ENCODE data around the gene HIVEP1. TPM values are rescaled to one million over a fixed set of nuclear protein-coding genes. Genes with fewer than 3 reads are reported as not detected.

The HIVEP1 gene
- total RNA-seq, 1 donor from 2014 or later: 13.7 TPM

GRCh38 chr6:12069891-12070529, 57.9 kb downstream of the HIVEP1 start:
- no peak overlapping the region for H3K4me3 ChIP-seq
- no peaks in the 10 kb centered on the region for H3K9me3 ChIP-seq (replicated peaks)
- no peak for TF ChIP-seq CTCF (IDR thresholded peaks at IDR 0.05; ENCODE audit: borderline replicate concordance)
- intact Hi-C loops (cut with micrococcal nuclease): no loop called here
- no peaks in the 10 kb centered on the region for H3K36me3 ChIP-seq
- no peaks in the 10 kb centered on the region for H3K27me3 ChIP-seq (ENCODE audit: low read depth)
- H3K27ac ChIP-seq (replicated peaks): no peak overlapping the region
- peaks cover 17% of the 10 kb centered on the region for H3K4me1 ChIP-seq
- DNase-seq: no peak

- no peak overlapping the region for H3K4me3 ChIP-seq
- H3K27ac ChIP-seq (replicated peaks): no peak overlapping the region
- intact Hi-C loops (cut with micrococcal nuclease): no loop called here
- peaks cover 13% of the 10 kb centered on the region for H3K4me1 ChIP-seq
- no peaks in the 10 kb centered on the region for H3K9me3 ChIP-seq (replicated peaks)
- H3K36me3 ChIP-seq: no peaks in the 10 kb centered on the region
- H3K27me3 ChIP-seq (ENCODE audit: low read depth): no peaks in the 10 kb centered on the region
- TF ChIP-seq CTCF (IDR thresholded peaks at IDR 0.05; ENCODE audit: borderline replicate concordance): no peak
- DNase-seq: no peak
These were observed 59.0 kb downstream of the HIVEP1 start for GRCh38 chr6:12071064-12071615.

DNA sequence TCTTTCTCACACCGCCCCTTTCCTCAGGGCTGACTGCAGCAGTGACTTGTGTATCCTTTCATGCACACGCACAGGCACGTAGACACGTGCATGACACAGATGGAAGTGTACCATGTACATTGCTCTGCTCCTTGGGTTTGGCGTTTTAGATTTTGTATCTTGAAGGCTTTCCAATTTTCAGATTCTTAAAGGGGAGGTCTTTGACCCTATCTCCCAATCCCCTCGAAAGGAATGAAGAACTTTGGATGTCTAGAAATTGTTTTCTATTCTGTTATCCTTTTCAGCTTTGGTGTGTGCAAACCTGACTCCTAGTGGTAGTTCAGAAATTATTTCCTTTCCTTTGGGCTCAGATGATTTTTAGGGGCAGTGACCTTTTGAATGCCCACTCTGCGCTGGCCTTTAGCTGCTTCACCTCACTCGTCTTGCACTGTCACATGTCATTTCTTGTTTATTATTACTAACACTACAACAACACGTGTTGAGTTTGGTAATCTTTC, 63.0 kb downstream of the HIVEP1 start:
- H3K36me3 ChIP-seq: no peaks in the 10 kb centered on the region
- no peak for DNase-seq
- no peak overlapping the region for H3K4me3 ChIP-seq
- no peaks in the 10 kb centered on the region for H3K27me3 ChIP-seq (ENCODE audit: low read depth)
- H3K27ac ChIP-seq (replicated peaks): no peak overlapping the region
- TF ChIP-seq CTCF (IDR thresholded peaks at IDR 0.05; ENCODE audit: borderline replicate concordance): peak; percentile 52
- intact Hi-C loops (cut with micrococcal nuclease): no loop called here
- peaks cover 8% of the 10 kb centered on the region for H3K4me1 ChIP-seq
- no peaks in the 10 kb centered on the region for H3K9me3 ChIP-seq (replicated peaks)

GRCh38 chr6:12077021-12077710, 65.1 kb downstream of the HIVEP1 start:
- Histone ChIP-seq H3K4me1 (peaks cover 8% of the 10 kb centered on the region), H3K36me3 (no peaks in the 10 kb centered on the region), H3K9me3 (replicated peaks) (no peaks in the 10 kb centered on the region), H3K27me3 (ENCODE audit: low read depth) (no peaks in the 10 kb centered on the region), H3K27ac (replicated peaks) (no peak overlapping the region), H3K4me3 (no peak overlapping the region)
- intact Hi-C loops (cut with micrococcal nuclease): no loop called here
- no peak for TF ChIP-seq CTCF (IDR thresholded peaks at IDR 0.05; ENCODE audit: borderline replicate concordance)
- no peak for DNase-seq

DNA sequence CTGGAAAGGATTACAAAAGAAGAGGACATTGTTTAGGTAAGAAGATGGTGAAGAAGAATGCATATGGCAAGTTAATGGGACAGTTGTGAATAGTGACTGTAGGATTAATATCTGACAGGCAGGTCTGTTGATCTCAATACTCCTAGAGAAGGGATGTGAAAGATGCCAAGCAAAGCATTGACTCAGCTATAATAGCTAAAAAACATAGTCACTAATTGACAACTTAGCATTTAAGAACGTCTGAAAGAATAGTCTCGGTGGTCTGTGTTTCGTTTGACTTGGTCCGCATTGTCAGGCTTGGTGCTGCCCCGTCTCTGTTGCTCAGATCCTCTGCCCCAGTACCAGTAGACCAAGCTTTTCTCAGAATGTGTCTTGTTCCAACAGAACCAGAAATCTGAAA, 65.9 kb downstream of the HIVEP1 start:
- no peak for TF ChIP-seq CTCF (IDR thresholded peaks at IDR 0.05; ENCODE audit: borderline replicate concordance)
- no peak for DNase-seq
- Histone ChIP-seq H3K27me3 (ENCODE audit: low read depth) (no peaks in the 10 kb centered on the region), H3K4me1 (peaks cover 8% of the 10 kb centered on the region), H3K9me3 (replicated peaks) (no peaks in the 10 kb centered on the region), H3K4me3 (no peak overlapping the region), H3K27ac (replicated peaks) (no peak overlapping the region), H3K36me3 (no peaks in the 10 kb centered on the region)
- intact Hi-C loops (cut with micrococcal nuclease): no loop called here

Measured in left ventricle myocardium inferior (tissue), 1 donor.